Measurements from ENCODE around the gene UST. TPM values are rescaled to one million over a fixed set of nuclear protein-coding genes. Genes with fewer than 3 reads are reported as not detected.

UST gene
- total and polyA plus RNA-seq, 2 donors (not counting 1 experiment from before 2014, with no cell fraction given): 7.3 to 16.9 TPM

DNA sequence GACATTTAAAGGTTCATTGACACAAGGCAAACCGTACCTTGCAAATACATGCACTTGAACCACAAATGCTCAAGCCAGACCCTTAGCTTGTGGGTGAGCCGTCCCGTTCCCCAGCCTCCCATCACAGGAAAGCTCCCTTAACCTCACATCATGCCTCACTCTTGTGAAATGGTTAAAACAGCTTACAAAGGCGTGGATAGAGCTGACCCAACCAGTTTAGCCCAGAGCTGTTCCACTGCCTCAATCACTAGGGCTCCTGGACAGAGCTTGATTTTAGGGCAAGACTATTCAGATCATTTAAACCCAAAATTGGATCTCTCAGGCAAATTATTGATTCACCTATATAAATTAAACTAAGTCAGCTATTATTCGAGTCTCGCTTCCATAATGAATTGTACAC, 341.1 kb downstream of the UST start:
- Histone ChIP-seq H3K36me3 (replicated peaks in 1 of 2; ENCODE audit: control extremely low read depth in 1 of 2, control insufficient read depth in 1 of 2, extremely low read depth in 1 of 2, insufficient read depth in 2 of 2, low read length in 1 of 2) (no peaks in the 10 kb centered on the region), H4K20me1 (ENCODE audit: control insufficient read depth, insufficient read depth, low read length, poor library complexity, severe bottlenecking) (no peaks in the 10 kb centered on the region), H3K9me3 (ENCODE audit: control extremely low read depth in 1 of 3, control insufficient read depth in 2 of 3, insufficient read depth in 1 of 3, low read length in 2 of 3) (no peaks in the 10 kb centered on the region), H3K9ac (ENCODE audit: low read length) (no peak overlapping the region), H3K27me3 (replicated peaks in 1 of 4; ENCODE audit: control extremely low read depth in 1 of 4, control insufficient read depth in 3 of 4, insufficient read depth in 4 of 4, low read length in 3 of 4) (peaks cover 0 to 5% (median 0%) of the 10 kb centered on the region in 4 experiments), H3K4me3 (ENCODE audit: control extremely low read depth in 1 of 5, extremely low read depth in 1 of 5, insufficient read depth in 1 of 5, low read depth in 2 of 5, low read length in 4 of 5) (no peak overlapping the region), H3K4me2 (replicated peaks; ENCODE audit: low read depth, low read length, poor library complexity, severe bottlenecking) (no peak overlapping the region), H3K27ac (ENCODE audit: low read length in 2 of 2) (no peak overlapping the region), H3K79me2 (ENCODE audit: control insufficient read depth, insufficient read depth, low read length) (no peaks in the 10 kb centered on the region), H2AFZ (ENCODE audit: insufficient read depth, low read depth, low read length, poor library complexity, severe bottlenecking) (no peak overlapping the region), H3K4me1 (ENCODE audit: control insufficient read depth in 2 of 2, insufficient read depth in 2 of 2, low read length in 2 of 2) (no peaks in the 10 kb centered on the region)
- no peak for TF ChIP-seq EZH2 (IDR thresholded peaks at IDR 0.05; ENCODE audit: borderline replicate concordance, insufficient read depth, low read depth, low read length, poor library complexity, severe bottlenecking)
- TF ChIP-seq, protein P1, sequence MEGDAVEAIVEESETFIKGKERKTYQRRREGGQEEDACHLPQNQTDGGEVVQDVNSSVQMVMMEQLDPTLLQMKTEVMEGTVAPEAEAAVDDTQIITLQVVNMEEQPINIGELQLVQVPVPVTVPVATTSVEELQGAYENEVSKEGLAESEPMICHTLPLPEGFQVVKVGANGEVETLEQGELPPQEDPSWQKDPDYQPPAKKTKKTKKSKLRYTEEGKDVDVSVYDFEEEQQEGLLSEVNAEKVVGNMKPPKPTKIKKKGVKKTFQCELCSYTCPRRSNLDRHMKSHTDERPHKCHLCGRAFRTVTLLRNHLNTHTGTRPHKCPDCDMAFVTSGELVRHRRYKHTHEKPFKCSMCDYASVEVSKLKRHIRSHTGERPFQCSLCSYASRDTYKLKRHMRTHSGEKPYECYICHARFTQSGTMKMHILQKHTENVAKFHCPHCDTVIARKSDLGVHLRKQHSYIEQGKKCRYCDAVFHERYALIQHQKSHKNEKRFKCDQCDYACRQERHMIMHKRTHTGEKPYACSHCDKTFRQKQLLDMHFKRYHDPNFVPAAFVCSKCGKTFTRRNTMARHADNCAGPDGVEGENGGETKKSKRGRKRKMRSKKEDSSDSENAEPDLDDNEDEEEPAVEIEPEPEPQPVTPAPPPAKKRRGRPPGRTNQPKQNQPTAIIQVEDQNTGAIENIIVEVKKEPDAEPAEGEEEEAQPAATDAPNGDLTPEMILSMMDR (IDR thresholded peaks at IDR 0.05): no peak
- POLR2A ChIA-PET: no interaction called here
- intact Hi-C loops (cut with micrococcal nuclease): no loop called here
- Mint-ChIP-seq H3K4me1 (peaks cover 2% of the 10 kb centered on the region), H3K27ac (no peak overlapping the region), H3K9me3 (ENCODE audit: insufficient read depth) (no peaks in the 10 kb centered on the region), H3K4me3 (no peak overlapping the region), H3K27me3 (peaks cover 3% of the 10 kb centered on the region)
- WGBS (ENCODE audit: insufficient coverage): 99% methylated on average over 6 of the region's 6 CpGs
- CTCF ChIA-PET: interaction anchor here (1.6 to 2.8 kb wide), 2 partner anchors 102 to 344 kb away, joined by 4 to 13 read pairs; no protein-coding TSS in a partner anchor
- DNase-seq (no peak), ATAC-seq (ENCODE audit: low read depth) (no peak)

DNA sequence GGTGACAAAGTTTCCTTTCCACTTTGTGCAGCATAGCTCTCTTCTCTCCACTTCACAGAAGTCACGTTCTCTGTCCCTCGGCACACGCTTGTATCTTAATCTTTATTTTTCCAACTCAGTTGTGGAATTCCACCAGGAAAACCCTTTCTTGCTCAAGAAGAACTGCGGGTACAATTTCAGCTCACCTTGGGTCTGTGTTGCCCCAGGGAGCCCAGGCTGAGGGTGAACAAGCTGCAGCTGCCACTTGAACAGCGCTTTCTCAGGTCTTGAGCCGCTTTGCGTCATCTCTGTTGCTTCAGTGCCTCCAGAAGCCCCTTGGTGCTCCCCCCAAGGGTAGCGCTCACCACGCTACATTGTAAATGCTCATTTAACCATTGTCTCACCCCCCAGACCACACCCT, 341.5 kb downstream of the UST start:
- no peak overlapping the region for H3K9ac ChIP-seq (ENCODE audit: low read length)
- CTCF ChIA-PET: interaction anchor here (1.6 to 2.8 kb wide), 2 partner anchors 102 to 344 kb away, joined by 4 to 13 read pairs; no protein-coding TSS in a partner anchor
- POLR2A ChIA-PET: no interaction called here
- H3K27me3 ChIP-seq (replicated peaks in 1 of 4; ENCODE audit: control extremely low read depth in 1 of 4, control insufficient read depth in 3 of 4, insufficient read depth in 4 of 4, low read length in 3 of 4): peaks cover 0 to 5% (median 0%) of the 10 kb centered on the region in 4 experiments
- no peaks in the 10 kb centered on the region for H3K4me1 ChIP-seq (ENCODE audit: control insufficient read depth in 2 of 2, insufficient read depth in 2 of 2, low read length in 2 of 2)
- H3K4me3 ChIP-seq (ENCODE audit: control extremely low read depth in 1 of 5, extremely low read depth in 1 of 5, insufficient read depth in 1 of 5, low read depth in 2 of 5, low read length in 4 of 5): no peak overlapping the region
- H2AFZ ChIP-seq (ENCODE audit: insufficient read depth, low read depth, low read length, poor library complexity, severe bottlenecking): no peak overlapping the region
- ATAC-seq (ENCODE audit: low read depth) (no peak), DNase-seq (no peak)
- Mint-ChIP-seq H3K9me3 (ENCODE audit: insufficient read depth) (no peaks in the 10 kb centered on the region), H3K27ac (no peak overlapping the region), H3K4me1 (peaks cover 2% of the 10 kb centered on the region), H3K4me3 (no peak overlapping the region), H3K27me3 (peaks cover 3% of the 10 kb centered on the region)
- H3K36me3 ChIP-seq (replicated peaks in 1 of 2; ENCODE audit: control extremely low read depth in 1 of 2, control insufficient read depth in 1 of 2, extremely low read depth in 1 of 2, insufficient read depth in 2 of 2, low read length in 1 of 2): no peaks in the 10 kb centered on the region
- no peaks in the 10 kb centered on the region for H3K9me3 ChIP-seq (ENCODE audit: control extremely low read depth in 1 of 3, control insufficient read depth in 2 of 3, insufficient read depth in 1 of 3, low read length in 2 of 3)
- intact Hi-C loops (cut with micrococcal nuclease): no loop called here
- WGBS (ENCODE audit: insufficient coverage): 97% methylated on average over 9 of the region's 9 CpGs
- no peak overlapping the region for H3K27ac ChIP-seq (ENCODE audit: low read length in 2 of 2)
- no peaks in the 10 kb centered on the region for H3K79me2 ChIP-seq (ENCODE audit: control insufficient read depth, insufficient read depth, low read length)
- H3K4me2 ChIP-seq (replicated peaks; ENCODE audit: low read depth, low read length, poor library complexity, severe bottlenecking): no peak overlapping the region
- TF ChIP-seq EZH2 (IDR thresholded peaks at IDR 0.05; ENCODE audit: borderline replicate concordance, insufficient read depth, low read depth, low read length, poor library complexity, severe bottlenecking): no peak
- H4K20me1 ChIP-seq (ENCODE audit: control insufficient read depth, insufficient read depth, low read length, poor library complexity, severe bottlenecking): no peaks in the 10 kb centered on the region
